HG03066 (cell line): ENCODE measurements around the gene LCA5.
"Not testable (repeated sequence)": the region's sequence is repeated elsewhere in the genome, so short reads cannot be mapped to it uniquely, and the experiment has no call there.

Source experiments
- ATAC-seq: cut with Tn5 transposase; IDR thresholded peaks from one replicate; pipeline ENCODE4 v1.9.1; 2021; ENCODE audit warnings: low read depth; ENCODE audit not compliant: unreplicated experiment

The LCA5 gene

DNA sequence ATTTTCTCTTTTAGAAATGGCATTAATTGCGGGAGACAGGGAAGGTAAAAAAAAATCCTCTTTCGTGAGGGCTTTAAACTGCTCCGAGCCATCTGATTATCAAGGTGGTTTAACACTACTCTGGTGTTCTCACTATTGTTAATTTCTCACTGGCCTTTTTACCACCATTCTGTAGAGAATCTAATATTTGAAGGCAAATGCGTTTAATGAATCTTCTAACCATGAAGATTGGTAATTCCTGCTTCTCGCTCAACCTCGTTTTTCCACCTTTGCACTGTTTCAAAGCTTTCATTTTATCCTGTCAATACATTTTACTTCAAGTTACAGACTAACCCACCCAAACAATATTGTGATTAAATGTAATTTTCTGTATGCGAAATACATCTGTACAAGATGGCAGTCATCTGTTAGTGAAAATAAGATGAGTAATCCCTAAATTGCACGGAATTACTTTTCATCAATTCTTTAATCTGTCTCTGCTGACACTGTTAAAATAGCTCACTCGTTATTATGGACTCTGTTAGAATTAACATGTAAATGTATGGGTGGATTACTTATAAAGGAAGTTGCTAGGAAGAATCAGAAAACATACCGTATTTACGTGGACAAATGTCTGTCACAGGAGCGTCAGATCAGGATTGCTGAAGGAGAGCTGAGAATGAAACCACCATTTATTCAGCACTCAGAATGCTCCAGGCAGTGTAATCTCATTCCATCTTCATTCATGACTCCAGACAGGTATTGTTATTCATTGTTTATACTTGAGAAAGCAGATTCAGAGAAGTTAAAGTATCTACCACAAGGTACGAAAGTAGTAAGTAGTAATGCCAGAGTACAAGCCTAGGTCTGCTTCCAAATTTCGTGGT is 1.1 kb upstream of the LCA5 start:
- ATAC-seq = no peak

DNA sequence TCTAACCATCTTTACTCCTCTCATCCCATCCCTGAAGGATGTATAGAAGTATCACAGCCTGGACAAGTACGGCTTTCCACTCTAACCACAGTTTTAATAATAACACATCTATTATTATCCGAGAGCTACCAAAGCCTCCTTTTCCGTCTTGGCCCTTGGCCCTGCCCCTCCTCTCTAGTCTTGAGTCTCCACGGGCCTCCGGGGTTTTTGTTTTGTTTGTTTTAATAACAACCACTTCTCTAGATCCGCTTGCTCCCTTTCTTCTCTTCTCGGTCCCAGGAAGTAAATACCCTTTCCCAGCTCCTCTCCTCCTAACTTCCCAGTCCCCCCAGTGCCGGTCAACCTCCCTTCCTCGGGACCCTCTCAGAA is 661 bp downstream of the LCA5 start:
- no peak for ATAC-seq

DNA sequence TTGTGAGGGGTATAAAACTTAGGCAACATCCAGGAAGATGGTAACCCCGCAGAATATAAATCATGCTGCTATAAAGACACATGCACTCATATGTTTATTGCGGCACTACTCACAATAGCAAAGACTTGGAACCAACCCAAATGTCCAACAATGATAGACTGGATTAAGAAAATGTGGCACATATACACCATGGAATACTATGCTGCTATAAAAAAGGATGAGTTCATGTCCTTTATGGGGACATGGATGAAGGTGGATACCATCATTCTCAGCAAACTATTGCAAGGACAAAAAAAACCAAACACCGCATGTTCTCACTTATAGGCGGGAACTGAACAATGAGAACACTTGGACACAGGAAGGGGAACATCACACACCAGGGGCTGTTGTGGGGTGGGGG is 7.7 kb downstream of the LCA5 start:
- ATAC-seq = not testable (repeated sequence)

DNA sequence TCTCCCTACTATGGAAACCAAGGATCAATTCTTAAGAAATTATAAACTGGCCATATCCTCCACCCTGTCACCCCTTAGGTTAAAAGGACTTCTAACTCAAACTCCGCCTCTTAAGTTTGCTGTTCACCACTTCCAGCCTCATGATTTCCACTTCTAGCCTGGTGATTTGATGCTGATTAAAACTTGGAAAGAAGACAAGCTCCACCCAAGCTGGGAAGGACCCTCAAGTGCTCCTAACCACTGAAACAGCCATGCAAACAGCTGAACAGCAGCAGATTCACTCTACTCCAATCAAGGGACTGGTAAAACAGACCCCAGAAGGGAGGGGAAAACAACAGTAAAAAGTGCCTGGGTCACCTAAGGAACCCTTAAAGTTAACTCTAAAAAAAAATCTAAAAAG is 10.3 kb downstream of the LCA5 start:
- no peak for ATAC-seq

DNA sequence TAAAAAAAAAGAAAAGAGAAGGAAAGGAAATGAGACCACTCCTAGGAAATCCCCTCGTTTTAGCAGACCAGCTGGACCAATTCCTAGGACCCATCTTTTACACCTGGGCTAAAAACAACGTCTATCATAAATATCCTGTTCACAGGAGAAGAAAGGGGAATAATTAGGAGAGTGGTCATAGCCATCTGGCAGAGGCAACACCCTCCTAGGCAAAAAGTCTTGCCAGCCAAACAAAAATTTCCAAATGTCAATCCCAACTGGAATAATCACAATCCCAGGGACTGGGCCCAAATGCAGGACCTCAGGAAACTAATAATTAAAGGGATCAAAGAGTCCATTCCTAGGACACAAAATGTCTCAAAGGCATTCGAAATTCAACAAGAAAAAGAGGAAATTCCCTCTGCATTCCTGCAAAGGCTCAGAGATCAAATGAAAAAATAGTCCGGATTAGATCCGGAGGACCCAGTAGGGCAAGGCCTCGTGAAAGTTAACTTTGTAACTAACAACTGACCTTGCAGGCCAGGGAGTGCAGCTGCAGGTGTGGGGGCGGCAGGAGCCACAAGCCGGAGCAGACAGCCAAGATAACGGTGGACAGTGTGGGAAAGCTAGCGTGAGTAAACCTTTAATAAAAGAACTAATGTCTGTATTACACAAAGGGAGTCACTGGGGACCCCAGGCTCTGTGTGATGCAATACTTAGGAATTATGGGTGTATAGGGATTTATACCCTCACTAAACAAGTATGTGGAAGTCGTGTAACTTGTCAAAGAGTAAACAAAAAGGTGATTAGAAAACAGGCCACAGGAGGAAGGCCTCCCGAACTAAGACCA is 11.7 kb downstream of the LCA5 start:
- no peak for ATAC-seq

DNA sequence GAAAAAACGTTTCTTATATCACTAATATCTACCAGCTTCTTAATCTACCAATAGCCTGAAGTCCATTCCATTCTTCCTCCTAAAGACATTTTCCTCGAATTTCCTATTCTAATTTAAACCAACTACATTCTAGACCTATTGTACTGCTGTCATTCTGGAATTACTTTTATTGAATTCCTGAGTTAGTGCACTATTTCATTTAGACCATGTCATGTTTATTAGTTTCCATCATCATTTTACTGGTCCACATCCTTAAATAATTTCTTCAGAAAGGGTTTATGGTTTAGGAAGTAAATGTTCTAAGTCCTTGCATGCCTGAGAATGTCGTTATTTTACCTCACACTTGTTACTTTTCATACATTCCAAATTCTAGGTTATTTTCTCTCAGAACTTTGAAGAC is 13.2 kb downstream of the LCA5 start:
- ATAC-seq = no peak

DNA sequence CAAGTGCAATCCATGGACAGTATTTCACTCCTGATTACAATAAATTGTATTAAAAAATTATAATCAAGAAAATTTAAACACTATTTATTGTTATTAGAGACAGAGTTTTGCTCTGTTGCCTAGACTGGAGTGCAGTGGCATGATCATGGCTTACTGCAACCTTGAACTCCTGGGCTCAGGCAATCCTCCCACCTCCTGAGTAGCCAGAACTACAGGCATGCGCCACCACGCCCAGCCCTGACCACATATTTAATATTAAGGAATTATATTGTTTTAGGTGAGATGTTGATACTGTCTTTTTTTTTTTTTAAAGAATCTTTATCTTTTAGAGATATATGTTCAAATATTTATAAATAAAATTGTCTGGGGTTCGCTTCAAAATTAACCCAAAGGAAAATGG is 14.6 kb downstream of the LCA5 start:
- no peak for ATAC-seq

DNA sequence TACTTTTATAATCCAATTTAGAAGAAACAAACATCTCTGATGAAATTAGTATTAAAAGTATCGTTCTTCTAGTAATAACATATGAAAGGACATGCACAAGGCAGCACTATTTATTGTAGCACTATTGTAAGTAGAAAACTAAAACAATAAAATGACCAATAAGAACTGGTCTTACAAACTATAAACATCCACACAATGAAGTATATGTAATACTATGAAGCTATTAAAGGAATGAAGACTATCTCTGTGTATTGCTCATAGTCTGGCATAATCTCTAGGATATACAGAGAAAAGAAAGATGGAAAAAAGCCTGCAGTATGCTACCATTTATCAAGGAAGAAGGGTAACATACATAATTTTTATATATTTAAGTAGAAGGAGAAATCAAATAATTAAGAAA is 16.7 kb downstream of the LCA5 start:
- no peak for ATAC-seq

DNA sequence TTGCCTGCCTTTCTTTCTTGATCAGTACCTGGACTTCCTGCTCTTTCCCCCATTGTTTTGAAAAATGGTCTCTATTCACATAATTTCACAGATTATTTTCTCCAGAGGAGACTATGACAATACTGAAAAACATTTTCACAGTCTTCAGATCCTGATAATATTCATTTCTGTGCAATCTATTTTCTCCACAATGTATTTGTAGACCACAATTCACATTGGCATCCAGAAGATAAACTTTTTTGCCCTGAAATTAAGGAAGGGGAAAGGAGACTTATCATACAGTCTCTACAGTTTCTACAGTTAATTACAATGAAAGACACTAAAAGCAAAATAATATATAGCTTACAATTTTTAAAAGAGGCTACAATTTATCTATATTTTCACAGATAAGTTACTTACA is 18.4 kb downstream of the LCA5 start:
- ATAC-seq = no peak

DNA sequence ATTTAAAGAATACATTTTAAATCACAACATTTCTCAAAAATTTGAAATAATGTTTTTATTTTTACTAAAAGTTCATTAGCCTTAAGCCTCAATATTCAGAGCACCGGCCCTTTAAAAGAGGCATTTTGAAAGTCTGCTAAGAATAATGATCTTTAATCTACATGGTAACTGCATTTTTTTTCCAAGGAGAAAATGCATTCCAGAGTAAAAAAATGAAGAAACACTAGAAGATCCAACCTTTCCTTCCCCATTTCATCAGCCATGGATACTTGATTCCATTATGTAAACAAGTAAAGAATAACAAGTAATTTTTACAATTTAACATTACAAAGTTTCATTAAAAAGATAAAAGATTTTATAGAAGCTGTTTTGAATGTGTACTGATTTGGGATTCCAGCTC is 21.8 kb downstream of the LCA5 start:
- no peak for ATAC-seq

DNA sequence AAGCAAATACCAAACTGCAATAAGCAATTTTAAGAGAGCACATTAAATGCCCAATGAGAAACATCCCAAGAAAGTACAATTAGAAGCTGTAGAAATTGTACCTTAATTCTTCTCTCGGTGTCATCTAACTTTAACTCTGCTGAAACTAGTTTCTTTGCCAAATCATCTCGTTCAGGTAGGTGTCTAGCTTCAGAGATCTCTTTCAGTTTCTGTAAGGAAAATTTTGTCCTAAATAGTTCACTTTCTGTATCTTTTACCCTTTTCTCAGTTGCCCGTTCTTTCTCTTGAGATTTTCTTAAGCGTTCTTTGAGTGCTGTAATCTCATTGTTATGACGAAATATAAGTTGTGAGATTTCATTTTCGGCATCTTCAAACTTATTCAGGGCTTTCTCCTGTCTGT is 24.1 kb downstream of the LCA5 start:
- no peak for ATAC-seq

DNA sequence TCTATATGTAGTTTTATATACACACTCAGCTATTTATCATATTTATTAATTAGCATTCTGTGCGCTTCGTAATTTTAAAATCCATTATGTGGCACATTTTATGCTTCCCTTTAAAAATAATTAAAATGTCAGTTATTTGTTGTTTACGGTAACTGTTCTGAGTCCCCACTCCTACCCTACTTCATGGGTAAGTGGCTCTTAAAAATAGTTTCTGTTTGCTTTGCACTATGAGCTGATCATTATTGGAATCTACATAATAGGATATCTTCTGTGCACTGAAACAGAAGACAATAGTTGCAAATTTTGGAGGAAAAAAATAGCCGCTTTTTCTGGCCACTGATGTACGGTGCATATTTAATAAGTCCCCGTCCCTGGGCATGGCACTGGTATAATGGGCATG is 25.2 kb downstream of the LCA5 start:
- ATAC-seq = no peak

DNA sequence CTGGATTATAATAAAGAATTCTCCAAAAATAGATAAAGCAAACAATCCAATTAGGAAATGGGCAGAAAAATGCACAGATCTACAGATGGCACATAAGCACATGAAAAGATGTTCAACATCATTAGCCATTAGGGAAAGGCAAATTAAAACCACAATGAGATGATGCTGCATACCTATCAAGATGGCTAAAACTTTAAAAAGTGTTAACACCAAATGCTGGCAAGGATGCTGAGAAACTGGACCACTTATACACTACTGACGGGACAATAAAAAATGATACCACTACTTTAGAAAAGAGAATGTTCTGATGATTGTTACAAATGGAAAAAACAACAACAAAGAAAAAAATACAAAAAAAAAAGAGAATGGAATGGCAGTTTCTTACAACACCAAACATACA is 26.5 kb downstream of the LCA5 start:
- no peak for ATAC-seq

DNA sequence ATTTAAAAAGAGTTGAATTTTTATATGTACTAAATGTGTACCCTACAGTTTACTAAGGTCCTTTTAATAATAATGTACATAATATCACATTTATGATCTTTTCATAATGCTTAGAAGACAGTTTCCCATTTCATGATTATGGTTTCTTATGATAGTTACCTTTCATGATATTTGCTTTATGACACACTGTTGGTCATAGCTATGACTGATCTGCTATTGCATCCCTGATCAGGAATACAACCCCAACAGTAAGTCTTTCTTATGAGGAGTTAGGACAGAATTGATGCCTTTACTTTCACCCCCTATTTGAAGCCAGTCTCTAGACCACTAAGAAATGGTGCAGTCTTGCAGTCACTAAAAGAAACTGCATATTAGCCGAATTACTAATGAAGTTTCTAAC is 31.0 kb downstream of the LCA5 start:
- no peak for ATAC-seq

DNA sequence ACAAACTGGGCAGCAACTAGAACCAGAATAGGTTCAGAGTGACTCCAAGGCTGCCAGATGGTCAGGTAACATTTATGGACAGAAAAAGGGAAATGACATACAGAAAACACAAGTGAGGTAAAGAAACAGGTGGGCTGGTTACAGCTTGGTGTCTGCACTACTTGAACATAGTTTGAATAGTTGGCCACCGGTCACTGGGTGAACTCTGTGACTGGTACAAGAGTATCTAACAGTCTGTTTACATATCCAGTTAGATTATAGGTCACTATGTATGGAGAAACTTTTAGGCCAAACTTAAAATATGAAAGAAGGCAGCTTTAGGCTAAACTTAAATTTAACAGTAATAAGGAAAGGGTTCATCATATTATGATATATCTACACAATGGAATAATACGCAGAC is 32.9 kb downstream of the LCA5 start:
- no peak for ATAC-seq

DNA sequence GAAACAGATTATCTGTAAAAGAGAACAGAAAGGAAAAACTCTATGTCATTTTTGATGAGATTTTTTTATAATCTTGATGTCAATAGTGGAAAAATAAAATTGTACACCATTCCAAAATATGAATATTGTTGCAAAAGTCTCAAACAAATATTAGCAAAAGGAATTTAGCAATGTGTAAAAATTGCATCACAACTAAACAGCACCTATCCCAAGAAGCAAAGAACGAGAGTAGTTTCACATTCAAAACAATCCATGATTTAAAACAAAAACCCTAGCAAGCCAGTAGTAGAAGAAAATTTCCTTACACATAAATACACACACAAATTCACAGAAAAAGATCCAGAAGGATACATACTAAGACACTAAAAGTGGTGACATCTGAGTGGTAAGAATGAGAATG is 38.4 kb downstream of the LCA5 start:
- no peak for ATAC-seq

DNA sequence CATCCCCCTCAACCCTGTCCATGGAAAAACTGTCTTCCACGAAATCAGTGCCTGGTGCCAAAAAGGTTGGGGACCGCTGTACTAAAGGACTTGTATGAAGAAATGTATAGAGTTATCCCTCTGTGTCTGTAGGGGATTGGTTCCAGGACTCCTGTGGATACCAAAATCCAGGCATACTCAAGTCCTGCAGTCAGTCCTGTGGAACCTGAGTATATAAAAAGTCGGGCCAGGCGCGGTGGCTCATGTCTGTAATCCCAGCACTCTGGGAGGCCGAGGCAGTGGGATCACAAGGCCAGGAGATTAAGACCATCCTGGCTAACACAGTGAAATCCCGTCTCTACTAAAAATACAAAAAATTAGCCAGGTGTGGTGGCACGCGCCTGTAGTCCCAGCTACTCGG is 42.0 kb downstream of the LCA5 start:
- ATAC-seq = no peak

DNA sequence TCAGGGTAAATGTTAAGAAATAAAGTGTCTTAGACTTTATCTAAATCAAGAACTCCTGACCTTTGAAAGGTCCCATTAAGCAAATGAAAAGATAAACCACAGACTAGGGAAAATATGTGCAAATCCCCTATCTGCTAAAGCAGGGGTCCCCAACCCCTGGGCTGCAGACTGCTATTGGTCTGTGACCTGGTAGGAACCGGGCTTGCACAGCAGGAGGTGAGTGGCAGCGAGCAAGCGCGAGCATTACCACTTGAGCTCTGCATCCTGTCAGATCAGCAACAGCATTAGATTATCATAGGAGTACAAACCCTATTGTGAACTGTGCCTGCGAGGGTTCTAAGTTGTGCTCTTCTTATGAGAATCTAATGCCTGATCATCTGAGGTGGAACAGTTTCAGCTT is 42.4 kb downstream of the LCA5 start:
- no peak for ATAC-seq

DNA sequence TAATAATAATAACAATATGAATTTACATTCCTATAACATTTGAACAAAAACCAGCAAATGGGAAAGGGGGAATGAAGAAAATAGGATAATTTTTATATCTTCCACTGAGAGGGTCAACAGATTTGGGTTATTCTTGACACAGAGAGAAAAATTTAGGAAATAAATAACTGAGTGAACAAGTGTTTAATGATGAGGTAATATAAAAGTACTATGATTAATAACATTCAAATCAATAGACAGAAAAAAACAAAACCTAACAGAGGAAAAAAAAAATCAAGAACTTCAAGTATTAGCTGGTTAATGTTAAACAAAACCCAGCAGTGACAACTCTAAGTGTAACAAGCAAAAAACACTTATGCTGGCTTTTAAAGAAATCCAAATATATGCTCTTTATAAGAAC is 66.5 kb downstream of the LCA5 start:
- no peak for ATAC-seq

DNA sequence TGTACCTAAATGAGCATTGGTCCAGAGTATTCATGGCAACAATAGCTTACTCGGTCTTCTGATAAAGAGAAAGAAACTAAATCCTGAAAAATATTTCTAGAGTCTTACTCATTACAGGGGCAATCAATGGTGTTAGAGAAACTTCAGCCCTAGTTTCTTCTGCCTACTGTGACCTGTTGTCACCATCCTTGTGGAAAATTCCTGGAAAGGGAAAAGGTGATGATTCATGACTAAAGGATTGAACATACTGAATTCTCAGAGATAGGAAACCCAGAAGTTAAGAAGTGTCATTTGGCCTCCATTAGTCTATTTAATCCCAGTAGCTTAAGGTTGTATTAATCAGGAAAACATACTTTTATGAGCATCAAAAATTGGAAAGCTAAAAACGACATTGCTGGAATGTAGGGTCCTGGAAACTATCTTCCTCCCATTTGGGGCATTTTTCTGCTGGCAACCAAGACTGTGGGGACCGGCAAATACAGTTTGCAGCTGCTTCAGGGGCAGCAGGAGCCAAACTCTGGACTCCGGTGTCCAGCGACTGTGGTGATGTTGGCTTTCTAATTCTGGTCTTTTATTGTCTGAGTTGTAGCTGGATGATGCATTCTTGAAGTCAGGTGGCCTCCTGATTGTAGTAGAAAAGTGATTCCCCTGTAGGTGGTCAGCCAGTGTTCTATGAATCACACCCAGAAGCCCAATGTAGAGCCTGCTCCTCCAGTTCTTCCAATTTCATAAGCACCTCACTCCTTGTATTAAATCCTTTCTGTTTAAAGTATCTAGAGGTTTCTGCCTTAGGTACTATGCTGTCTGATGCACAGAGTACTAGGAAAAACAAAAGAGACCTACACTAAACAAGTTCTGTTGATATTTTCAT is 67.6 kb downstream of the LCA5 start:
- ATAC-seq = no peak

DNA sequence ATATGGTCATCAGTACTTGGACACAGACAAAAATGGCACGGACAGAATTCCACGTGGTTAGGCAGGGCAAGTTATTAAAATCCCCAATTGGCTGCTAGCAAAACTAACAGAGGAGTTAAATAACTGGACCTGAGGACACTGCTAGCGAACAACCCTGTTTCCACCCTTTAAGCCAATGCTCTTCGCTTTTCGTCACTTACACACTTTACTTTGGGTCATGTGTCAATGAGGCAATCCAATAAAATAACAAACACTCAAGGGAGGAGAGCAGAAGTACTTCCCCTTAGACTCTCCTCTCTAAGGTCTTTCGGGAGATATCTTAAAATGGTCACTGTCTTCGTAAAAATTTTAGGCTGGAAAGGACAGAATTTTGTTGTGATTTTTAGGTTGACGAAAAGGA is 68.6 kb downstream of the LCA5 start:
- ATAC-seq = no peak
